GM21447 (cell line): Measurements from ENCODE around the gene AKAP8L.
"Not testable (repeated sequence)": the region's sequence is repeated elsewhere in the genome, so short reads cannot be mapped to it uniquely, and the experiment has no call there.

Experiments used
- ATAC-seq: cut with Tn5 transposase; IDR thresholded peaks from one replicate; pipeline ENCODE4 v1.9.1; 2021; ENCODE audit not compliant: unreplicated experiment

The AKAP8L gene

GRCh38 chr19:15421721-15422260 lies 3.0 kb upstream of the AKAP8L start:
- no peak for ATAC-seq

DNA sequence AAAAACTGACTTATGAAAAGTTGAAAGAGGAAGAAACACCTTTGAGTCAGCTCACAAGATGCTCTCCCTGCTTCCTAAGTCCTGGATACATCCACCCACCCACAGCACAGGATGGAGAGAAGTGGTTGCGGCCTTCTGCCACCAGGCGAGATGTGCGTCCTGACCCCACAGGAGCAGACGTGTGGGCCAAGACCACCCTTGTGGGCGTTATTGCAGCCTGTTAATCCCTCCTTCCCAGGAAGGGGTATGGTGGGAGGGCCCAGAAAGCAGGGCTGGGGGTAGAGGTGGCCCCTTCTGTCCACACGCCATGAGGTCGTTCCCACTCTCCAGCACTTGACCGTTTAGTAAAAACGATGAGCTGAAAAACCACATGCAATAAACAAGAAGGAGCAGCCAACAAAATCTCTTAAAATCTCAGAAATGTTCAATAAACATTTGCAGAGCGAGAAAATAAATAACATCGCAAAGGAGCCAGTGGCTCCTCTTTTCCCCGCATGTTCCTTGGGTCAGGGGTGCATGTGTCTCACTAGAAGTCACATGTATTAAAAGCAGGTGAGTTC lies 2.4 kb upstream of the AKAP8L start:
- no peak for ATAC-seq

GRCh38 chr19:15419413-15420025 lies 731 bp upstream of the AKAP8L start:
- ATAC-seq: no peak

- no peak for ATAC-seq
Measured at GRCh38 chr19:15418231-15418578, 583 bp downstream of the AKAP8L start.

DNA sequence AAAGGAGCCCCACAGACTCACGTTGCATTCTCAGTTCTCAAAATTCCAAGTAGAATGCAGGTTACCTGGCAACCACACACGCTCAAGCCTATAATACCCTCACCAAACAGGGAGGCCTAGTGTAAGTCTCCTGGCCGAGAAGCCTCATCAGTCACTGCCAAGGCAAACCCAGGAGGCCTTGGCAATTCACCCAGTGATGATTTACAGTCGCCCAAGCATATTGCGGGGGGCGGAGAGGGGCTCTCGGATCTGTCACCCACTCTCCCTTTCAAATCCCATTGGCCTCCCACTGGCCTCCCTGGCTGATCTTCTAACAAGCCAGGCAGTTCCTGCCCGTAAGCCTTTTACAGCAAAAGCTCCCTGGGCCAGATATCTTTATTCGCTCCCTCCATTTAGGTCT lies 1.1 kb downstream of the AKAP8L start:
- ATAC-seq: no peak

GRCh38 chr19:15412832-15413231 lies 6.0 kb downstream of the AKAP8L start:
- no peak for ATAC-seq

DNA sequence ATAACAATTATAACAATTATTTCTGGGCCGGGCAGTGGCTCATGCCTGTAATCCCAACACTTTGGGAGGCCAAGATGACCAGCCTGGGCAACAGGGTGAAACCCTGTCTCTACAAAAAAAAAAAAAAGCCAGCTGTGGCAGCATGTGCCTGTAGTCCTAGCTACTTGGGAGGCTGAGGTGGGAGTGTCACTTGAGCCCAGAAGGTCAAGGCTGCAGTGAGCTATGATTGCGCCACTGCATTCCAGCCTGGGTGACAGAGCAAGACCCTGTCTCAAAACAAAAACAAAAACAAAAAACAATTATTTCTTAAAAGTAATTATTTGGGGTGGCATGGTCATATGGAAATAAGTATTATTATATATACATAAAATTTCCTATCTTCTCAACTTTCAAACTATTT lies 7.4 kb downstream of the AKAP8L start:
- ATAC-seq: not testable (repeated sequence)

- no peak for ATAC-seq
Measured at GRCh38 chr19:15404780-15405211, 14.0 kb downstream of the AKAP8L start.

GRCh38 chr19:15404097-15404779 lies 14.6 kb downstream of the AKAP8L start:
- ATAC-seq: no peak

DNA sequence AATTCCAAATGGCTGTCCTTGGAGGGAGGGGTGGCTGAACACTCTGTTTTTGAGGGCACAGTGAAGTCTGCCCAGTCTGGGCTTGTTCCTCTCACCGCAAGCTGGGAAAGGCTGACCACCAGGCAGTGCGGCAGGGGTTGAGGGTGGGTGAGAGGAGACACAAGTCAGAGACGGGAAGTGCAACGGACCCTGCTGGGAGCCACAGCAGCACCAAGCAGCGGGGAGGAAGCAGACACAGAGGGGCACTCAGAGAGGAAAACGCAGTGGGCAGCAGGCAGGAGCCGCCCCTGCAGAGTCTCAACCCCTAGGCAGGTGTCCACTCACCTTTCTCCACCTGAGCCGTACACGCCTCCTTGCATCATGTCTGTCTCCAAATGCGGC lies 15.6 kb downstream of the AKAP8L start:
- no peak for ATAC-seq

GRCh38 chr19:15402411-15403150 lies 16.2 kb downstream of the AKAP8L start:
- no peak for ATAC-seq

GRCh38 chr19:15401397-15401710 lies 17.4 kb downstream of the AKAP8L start:
- no peak for ATAC-seq

- no peak for ATAC-seq
Measured at GRCh38 chr19:15400521-15401396, 18.0 kb downstream of the AKAP8L start.

- no peak for ATAC-seq
Measured at GRCh38 chr19:15399635-15400034, 19.2 kb downstream of the AKAP8L start.

DNA sequence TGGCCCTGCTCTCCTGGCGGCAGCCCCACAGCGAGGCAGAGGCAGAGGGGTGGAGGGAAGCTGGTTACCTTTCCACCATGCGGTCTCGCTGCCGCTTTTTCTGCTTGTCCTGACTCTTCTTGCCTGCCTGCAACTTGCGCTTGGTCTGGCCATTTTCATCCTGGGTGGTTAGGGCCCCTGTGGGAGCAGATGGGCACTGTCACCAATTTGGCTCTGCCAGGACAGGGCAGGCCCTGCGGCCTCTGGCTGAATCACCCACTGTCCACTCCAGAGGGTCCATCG lies 19.6 kb downstream of the AKAP8L start:
- no peak for ATAC-seq

GRCh38 chr19:15398501-15399233 lies 20.1 kb downstream of the AKAP8L start:
- no peak for ATAC-seq

- ATAC-seq: no peak
Measured at GRCh38 chr19:15397782-15398181, 21.0 kb downstream of the AKAP8L start.

DNA sequence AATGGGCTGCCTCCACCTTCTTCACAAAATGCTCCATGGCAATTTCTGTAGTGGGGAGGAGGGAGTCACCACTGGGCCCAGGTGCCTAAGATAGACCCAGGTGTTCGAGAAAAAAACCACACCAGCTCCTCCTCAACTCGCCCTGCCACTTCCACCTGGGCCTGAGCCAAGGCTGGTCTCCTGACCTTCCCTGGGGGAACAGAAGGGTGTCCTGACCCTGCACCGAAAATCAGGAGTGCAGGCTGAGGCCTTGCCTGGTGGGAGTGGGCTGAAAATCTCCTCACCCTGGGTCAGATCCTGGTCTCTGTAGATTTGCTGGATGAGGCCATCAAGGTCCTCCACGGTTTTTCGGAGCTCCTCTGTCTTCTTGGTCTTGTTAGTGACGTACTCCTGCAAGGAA lies 21.6 kb downstream of the AKAP8L start:
- no peak for ATAC-seq

DNA sequence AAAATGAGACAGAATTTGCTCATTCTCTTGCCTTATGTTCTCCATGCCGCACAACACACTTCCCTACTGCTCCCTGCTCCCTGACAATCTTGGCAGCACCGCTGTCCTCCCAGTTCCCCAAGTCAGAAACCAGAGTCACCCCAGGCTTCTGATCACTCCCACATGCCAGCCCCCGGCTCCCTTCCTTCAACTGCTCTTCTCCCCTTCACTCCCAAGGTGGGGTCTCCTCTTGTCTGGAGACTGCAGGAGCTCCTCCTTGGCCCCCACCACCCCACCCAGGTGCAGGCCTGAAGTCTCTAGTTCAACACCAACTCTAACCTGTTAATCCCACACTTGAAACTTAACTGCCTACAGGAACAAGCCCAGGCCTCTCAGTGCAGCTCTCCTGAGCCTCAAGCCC lies 22.4 kb downstream of the AKAP8L start:
- ATAC-seq: no peak

GRCh38 chr19:15395251-15395650 lies 23.5 kb downstream of the AKAP8L start:
- not testable (repeated sequence) for ATAC-seq
